Lower leg skin (tissue), 4 donors: ENCODE measurements around the gene IVD. TPM values are rescaled to one million over a fixed set of nuclear protein-coding genes. Genes with fewer than 3 reads are reported as not detected.

Experiments used
- DNase-seq, 2 donors: peaks; one replicate each; pipeline ENCODE4 v3.0.0-alpha.2; 2019; ENCODE audit warnings: low spot score in 2 of 2
- H3K4me3 ChIP-seq: fragments of 200-600 bp; sonication (generic); 2 replicates; pipeline ENCODE4 v1.5.1; 2017; ENCODE audit warnings: mild to moderate bottlenecking, low read depth; ENCODE audit not compliant: poor library complexity, severe bottlenecking
- CTCF ChIP-seq, 3 donors: fragments of 450-650 bp; IDR thresholded peaks; one replicate each; pipeline ENCODE4 v1.5.1; 2016; ENCODE audit warnings: antibody characterized with exemption in 3 of 3, mild to moderate bottlenecking in 3 of 3, moderate library complexity in 2 of 3
- POLR2A ChIP-seq, 2 donors: fragments of 450-650 bp; IDR thresholded peaks; one replicate each; pipeline ENCODE4 v1.6.1; 2016 to 2017; ENCODE audit warnings: antibody characterized with exemption in 2 of 2, mild to moderate bottlenecking in 1 of 2, moderate library complexity in 1 of 2
- WGBS, 2 donors: methylation state at CpG; one replicate each; pipeline ENCODE4 v1.1.5; 2018; 5-methylcytosine and 5-hydroxymethylcytosine counted together
- intact Hi-C: fragments of 100-400 bp; cut with DNase I; formaldehyde crosslinking; loops from one replicate; pipeline ENCODE4 v1.15.0; 2023; ENCODE audit warnings: low total_unique reads
- total RNA-seq, 4 donors: library from RNA; depleted of rRNA; stranded (reverse); fragments of >200 nt; gene quantifications; one replicate each; pipeline ENCODE4 v1.1.0, GENCODE V29; 2016

The IVD gene
- total RNA-seq, 4 donors from 2014 or later, result 5.9 to 21.1 (median 12.6) TPM

- no peak for DNase-seq
- TF ChIP-seq CTCF (IDR thresholded peaks at IDR 0.05), result no peak
- no peak for TF ChIP-seq POLR2A (IDR thresholded peaks at IDR 0.05)
- 88% methylated on average over 4 of the region's 4 CpGs for WGBS, 2 donors
These were observed 63.3 kb downstream of the IVD start for GRCh38 chr15:40468898-40469331.

GRCh38 chr15:40469776-40470390 lies 64.3 kb downstream of the IVD start:
- 80 to 81% methylated on average over 7 of the region's 7 CpGs for WGBS, 2 donors
- DNase-seq, result no peak
- H3K4me3 ChIP-seq, result no peak overlapping the region
- intact Hi-C loops, result no loop called here
- TF ChIP-seq CTCF (IDR thresholded peaks at IDR 0.05) (no peak), POLR2A (IDR thresholded peaks at IDR 0.05) (no peak)

More at GRCh38 chr15:40468898-40469331, 63.3 kb downstream of the IVD start:
- H3K4me3 ChIP-seq, result no peak overlapping the region
- intact Hi-C loops, result no loop called here

GRCh38 chr15:40470423-40471104 lies 65.0 kb downstream of the IVD start, which contains the start of gene CHST14:
Gene CHST14, plus strand, starts transcription at chr15:40470984. Its CDS starts 230 bp downstream, at chr15:40471214.
- TF ChIP-seq POLR2A (IDR thresholded peaks at IDR 0.05) (no peak), CTCF (IDR thresholded peaks at IDR 0.05) (no peak)
- intact Hi-C loops, result no loop called here
- WGBS, 2 donors, result 11 to 20% methylated on average over 11 to 14 of the region's 52 CpGs
- peak; percentile 29 to 91 for DNase-seq
- H3K4me3 ChIP-seq, result peak within 1 kb of the TSS; percentile 46

Other genes starting within 250 kb of the IVD start
- gene BUB1B, start 244.7 kb upstream of the IVD start, total RNA-seq, result 1 to 10 TPM; 1.3 to 4.5 (median 2.1) TPM
- 10 to 100 TPM; 48.3 to 83.9 (median 70.4) TPM for gene PAK6, start 166.7 kb upstream of the IVD start, total RNA-seq
- gene ANKRD63, start 122.7 kb upstream of the IVD start, total RNA-seq, result not detected
- 1 to 10 TPM in 3 of 4 donors, under 1 TPM in 1; 0.88 to 4.2 (median 2.3) TPM for gene PLCB2, start 97.9 kb upstream of the IVD start, total RNA-seq
- 10 to 100 TPM in 2 of 4 donors, 1 to 10 TPM in 2; 6.8 to 13.8 (median 10.0) TPM for gene INAFM2, start 82.1 kb upstream of the IVD start, total RNA-seq
- 10 to 100 TPM; 17.4 to 28.6 (median 24.7) TPM for gene CCDC9B, start 64.9 kb upstream of the IVD start, total RNA-seq
- 1 to 10 TPM in 1 of 4 donors, not detected in 3; 3.1 TPM for gene PHGR1, start 54.8 kb upstream of the IVD start, total RNA-seq
- under 1 TPM in 3 of 4 donors, not detected in 1; 0.05 to 0.08 (median 0.06) TPM for gene DISP2, start 47.6 kb upstream of the IVD start, total RNA-seq
- gene KNSTRN, start 23.1 kb upstream of the IVD start, total RNA-seq, result 10 to 100 TPM in 3 of 4 donors, 1 to 10 TPM in 1; 7.6 to 24.8 (median 13.1) TPM
- 10 to 100 TPM; 12.8 to 18.5 (median 16.2) TPM for gene BAHD1, start 35.2 kb downstream of the IVD start, total RNA-seq
- 1 to 10 TPM; 5.6 to 10.0 (median 8.8) TPM for gene CHST14, start 65.2 kb downstream of the IVD start, total RNA-seq
- gene CCDC32, start 159.2 kb downstream of the IVD start, total RNA-seq, result 10 to 100 TPM in 3 of 4 donors, 1 to 10 TPM in 1; 9.4 to 30.6 (median 20.6) TPM
- 10 to 100 TPM in 3 of 4 donors, 1 to 10 TPM in 1; 7.3 to 14.3 (median 12.2) TPM for gene RPUSD2, start 163.5 kb downstream of the IVD start, total RNA-seq
- gene KNL1, start 188.5 kb downstream of the IVD start, total RNA-seq, result 1 to 10 TPM in 2 of 4 donors, under 1 TPM in 2; 0.69 to 2.7 (median 1.3) TPM